Coronary artery (tissue), 2 donors: ENCODE measurements around the gene ANO8.
A peak's percentile ranks its signal among the peaks of the same experiment; 100 is the strongest.

Source experiments
- DNase-seq: peaks from one replicate; pipeline ENCODE4 v3.0.0-alpha.2; 2017; ENCODE audit warnings: low spot score
- H3K27ac ChIP-seq, 2 donors: fragments of 200-600 bp; sonication (generic); one replicate each; pipeline ENCODE4 v1.5.1; 2016 to 2019
- H3K4me3 ChIP-seq: fragments of 200-600 bp; sonication (generic); 2 replicates; pipeline ENCODE4 v1.5.1; 2016; ENCODE audit warnings: mild to moderate bottlenecking, moderate library complexity
- CTCF ChIP-seq: fragments of 200-600 bp; sonication (generic); IDR thresholded peaks from one replicate; pipeline ENCODE4 v1.5.1; 2019; ENCODE audit warnings: antibody characterized with exemption

The ANO8 gene

GRCh38 chr19:17338433-17339078, 3.9 kb upstream of the ANO8 start:
- no peak for DNase-seq
- TF ChIP-seq CTCF: no peak
- Histone ChIP-seq H3K27ac (no peak overlapping the region), H3K4me3 (peak overlapping the region; percentile 89)

- no peak for DNase-seq
- TF ChIP-seq CTCF: no peak
- peak overlapping the region; percentile 80 to 94 for H3K27ac ChIP-seq
- peak overlapping the region; percentile 89 for H3K4me3 ChIP-seq
Observed at GRCh38 chr19:17337675-17338432, 3.2 kb upstream of the ANO8 start.

GRCh38 chr19:17336872-17337674, 2.4 kb upstream of the ANO8 start, which contains the start of gene GTPBP3:
Gene GTPBP3 (plus strand): TSS chr19:17337553. CDS start chr19:17337612, 59 bp downstream.
- H3K27ac ChIP-seq: peak within 1 kb of the TSS; percentile 80 to 94
- no peak for TF ChIP-seq CTCF
- DNase-seq: peak; percentile 98
- H3K4me3 ChIP-seq: peak within 1 kb of the TSS; percentile 89

- Histone ChIP-seq H3K27ac (no peak overlapping the region), H3K4me3 (peak overlapping the region; percentile 85)
- no peak for DNase-seq
- TF ChIP-seq CTCF: no peak
Observed at GRCh38 chr19:17335575-17335974, 920 bp upstream of the ANO8 start.

GRCh38 chr19:17333611-17334413, 843 bp downstream of the ANO8 start:
- Histone ChIP-seq H3K4me3 (peak overlapping the region; percentile 85), H3K27ac (peak overlapping the region; percentile 21 to 77)
- DNase-seq: no peak
- no peak for TF ChIP-seq CTCF
